ENCODE measurements around the gene MRPL37.

GRCh38 chr1:54225986-54226559 is 26.1 kb downstream of the MRPL37 start:
- no peak for TF ChIP-seq CTCF (conservative IDR thresholded peaks at IDR 0.05; ENCODE audit: low read length)
- no peak for TF ChIP-seq EZH2phosphoT487 (IDR thresholded peaks at IDR 0.05; ENCODE audit: borderline replicate concordance, low read depth, low read length)

Data from OCI-LY7 (cell line).